ENCODE results near the gene RAB40A. TPM values are rescaled to one million over a fixed set of nuclear protein-coding genes. Genes with fewer than 3 reads are reported as not detected.

RAB40A gene
- total and polyA plus RNA-seq, 2 donors (not counting 1 experiment from before 2014, with no cell fraction given) = 0.15 to 0.67 TPM

GRCh38 chrX:103550415-103551051 is 31.2 kb upstream of the RAB40A start:
- no CpG with 5 or more reads among the region's 3 CpGs for WGBS (ENCODE audit: insufficient coverage)
- H3K36me3 ChIP-seq (replicated peaks in 1 of 2; ENCODE audit: control extremely low read depth in 1 of 2, control insufficient read depth in 1 of 2, extremely low read depth in 1 of 2, insufficient read depth in 2 of 2, low read length in 1 of 2) = no peaks in the 10 kb centered on the region
- H3K79me2 ChIP-seq (ENCODE audit: control insufficient read depth, insufficient read depth, low read length) = no peaks in the 10 kb centered on the region
- Mint-ChIP-seq H3K4me1 (peaks cover 10% of the 10 kb centered on the region), H3K4me3 (no peak overlapping the region), H3K27me3 (no peaks in the 10 kb centered on the region), H3K9me3 (ENCODE audit: insufficient read depth) (no peaks in the 10 kb centered on the region), H3K27ac (no peak overlapping the region)
- no peaks in the 10 kb centered on the region for H3K9me3 ChIP-seq (ENCODE audit: control extremely low read depth in 1 of 3, control insufficient read depth in 2 of 3, insufficient read depth in 1 of 3, low read length in 2 of 3)
- H2AFZ ChIP-seq (ENCODE audit: insufficient read depth, low read depth, low read length, poor library complexity, severe bottlenecking) = no peak overlapping the region
- H3K9ac ChIP-seq (ENCODE audit: low read length) = no peak overlapping the region
- peaks cover 5 to 10% of the 10 kb centered on the region in 2 donors for H3K4me1 ChIP-seq (ENCODE audit: control insufficient read depth in 2 of 2, insufficient read depth in 2 of 2, low read length in 2 of 2)
- ATAC-seq (ENCODE audit: low read depth) = no peak
- H3K27ac ChIP-seq (ENCODE audit: low read length in 2 of 2) = no peak overlapping the region
- H4K20me1 ChIP-seq (ENCODE audit: control insufficient read depth, insufficient read depth, low read length, poor library complexity, severe bottlenecking) = no peaks in the 10 kb centered on the region
- intact Hi-C loops (cut with micrococcal nuclease) = loop anchor here (10.0 kb wide), 1 partner anchor 134 kb away; the partner anchor contains the start of gene MORF4L2
- no peak overlapping the region for H3K4me3 ChIP-seq (ENCODE audit: control extremely low read depth in 1 of 5, extremely low read depth in 1 of 5, insufficient read depth in 1 of 5, low read depth in 2 of 5, low read length in 4 of 5)
- no peak overlapping the region for H3K4me2 ChIP-seq (replicated peaks; ENCODE audit: low read depth, low read length, poor library complexity, severe bottlenecking)
- TF ChIP-seq CTCF (IDR thresholded peaks at IDR 0.05) (no peak), EZH2 (IDR thresholded peaks at IDR 0.05; ENCODE audit: borderline replicate concordance, insufficient read depth, low read depth, low read length, poor library complexity, severe bottlenecking) (no peak)
- ChIA-PET POLR2A (no interaction called here), CTCF (no interaction called here)
- DNase-seq = no peak
- H3K27me3 ChIP-seq (replicated peaks in 1 of 4; ENCODE audit: control extremely low read depth in 1 of 4, control insufficient read depth in 3 of 4, insufficient read depth in 4 of 4, low read length in 3 of 4) = no peaks in the 10 kb centered on the region

- Histone ChIP-seq H3K9me3 (ENCODE audit: control extremely low read depth in 1 of 3, control insufficient read depth in 2 of 3, insufficient read depth in 1 of 3, low read length in 2 of 3) (no peaks in the 10 kb centered on the region), H3K36me3 (replicated peaks in 1 of 2; ENCODE audit: control extremely low read depth in 1 of 2, control insufficient read depth in 1 of 2, extremely low read depth in 1 of 2, insufficient read depth in 2 of 2, low read length in 1 of 2) (no peaks in the 10 kb centered on the region), H3K27me3 (replicated peaks in 1 of 4; ENCODE audit: control extremely low read depth in 1 of 4, control insufficient read depth in 3 of 4, insufficient read depth in 4 of 4, low read length in 3 of 4) (no peaks in the 10 kb centered on the region), H3K4me3 (ENCODE audit: control extremely low read depth in 1 of 5, extremely low read depth in 1 of 5, insufficient read depth in 1 of 5, low read depth in 2 of 5, low read length in 4 of 5) (no peak overlapping the region), H3K79me2 (ENCODE audit: control insufficient read depth, insufficient read depth, low read length) (no peaks in the 10 kb centered on the region), H3K27ac (ENCODE audit: low read length in 2 of 2) (no peak overlapping the region), H2AFZ (ENCODE audit: insufficient read depth, low read depth, low read length, poor library complexity, severe bottlenecking) (no peak overlapping the region), H3K4me2 (replicated peaks; ENCODE audit: low read depth, low read length, poor library complexity, severe bottlenecking) (no peak overlapping the region), H3K4me1 (ENCODE audit: control insufficient read depth in 2 of 2, insufficient read depth in 2 of 2, low read length in 2 of 2) (peaks cover 5 to 7% of the 10 kb centered on the region in 2 donors), H4K20me1 (ENCODE audit: control insufficient read depth, insufficient read depth, low read length, poor library complexity, severe bottlenecking) (no peaks in the 10 kb centered on the region), H3K9ac (ENCODE audit: low read length) (no peak overlapping the region)
- no peak for ATAC-seq (ENCODE audit: low read depth)
- Mint-ChIP-seq H3K9me3 (ENCODE audit: insufficient read depth) (no peaks in the 10 kb centered on the region), H3K27ac (no peak overlapping the region), H3K4me3 (no peak overlapping the region), H3K4me1 (peaks cover 8% of the 10 kb centered on the region), H3K27me3 (no peaks in the 10 kb centered on the region)
- TF ChIP-seq EZH2 (IDR thresholded peaks at IDR 0.05; ENCODE audit: borderline replicate concordance, insufficient read depth, low read depth, low read length, poor library complexity, severe bottlenecking) (no peak), CTCF (IDR thresholded peaks at IDR 0.05) (no peak)
- 60% methylated on average over 1 of the region's 3 CpGs for WGBS (ENCODE audit: insufficient coverage)
- intact Hi-C loops (cut with micrococcal nuclease) = loop anchor here (10.0 kb wide), 1 partner anchor 135 kb away; the partner anchor contains the start of gene MORF4L2
- DNase-seq = no peak
- ChIA-PET CTCF (no interaction called here), POLR2A (no interaction called here)
Observed at GRCh38 chrX:103549916-103550315, 30.6 kb upstream of the RAB40A start.
